CD4-positive, alpha-beta T cell treated with Interleukin-1 beta for 1 hour (primary cell): Measurements from ENCODE around the gene GDF15.
A peak's percentile ranks its signal among the peaks of the same experiment; 100 is the strongest.

Experiments
- DNase-seq, 2 donors: peaks; one replicate each; pipeline ENCODE4 v3.0.0-alpha.2; 2020 to 2022

GDF15 gene

GRCh38 chr19:18420930-18421329 lies 35.0 kb downstream of the GDF15 start:
- no peak for DNase-seq

DNA sequence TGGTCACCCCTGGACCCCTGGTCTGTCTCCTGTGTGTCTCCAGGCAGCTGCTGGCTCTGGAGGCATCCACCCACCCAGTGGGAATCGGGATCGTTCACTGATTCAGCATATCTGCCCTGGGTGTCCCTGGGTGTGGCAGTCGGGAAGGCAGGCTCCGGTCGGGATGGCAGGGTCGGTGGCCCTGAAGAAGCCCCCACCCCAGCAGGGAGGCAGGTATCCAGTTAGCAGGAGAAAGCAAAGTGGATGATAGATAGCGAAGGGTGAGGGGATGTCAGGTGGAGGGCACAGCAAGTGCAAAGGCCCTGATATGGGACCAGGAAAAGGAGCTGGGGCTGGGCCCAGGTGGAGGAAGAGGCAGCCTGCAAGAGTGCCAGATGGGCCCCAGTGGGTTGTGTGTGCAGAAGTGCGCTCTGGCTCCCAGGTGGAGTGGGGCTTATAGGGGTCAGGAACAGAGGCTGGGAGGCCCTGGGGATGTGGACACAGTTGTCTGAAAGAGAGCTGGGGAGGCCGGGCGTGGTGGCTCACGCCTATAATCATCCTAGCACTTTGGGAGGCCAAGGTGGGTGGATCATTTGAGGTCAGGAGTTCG lies 35.5 kb downstream of the GDF15 start:
- no peak for DNase-seq

DNA sequence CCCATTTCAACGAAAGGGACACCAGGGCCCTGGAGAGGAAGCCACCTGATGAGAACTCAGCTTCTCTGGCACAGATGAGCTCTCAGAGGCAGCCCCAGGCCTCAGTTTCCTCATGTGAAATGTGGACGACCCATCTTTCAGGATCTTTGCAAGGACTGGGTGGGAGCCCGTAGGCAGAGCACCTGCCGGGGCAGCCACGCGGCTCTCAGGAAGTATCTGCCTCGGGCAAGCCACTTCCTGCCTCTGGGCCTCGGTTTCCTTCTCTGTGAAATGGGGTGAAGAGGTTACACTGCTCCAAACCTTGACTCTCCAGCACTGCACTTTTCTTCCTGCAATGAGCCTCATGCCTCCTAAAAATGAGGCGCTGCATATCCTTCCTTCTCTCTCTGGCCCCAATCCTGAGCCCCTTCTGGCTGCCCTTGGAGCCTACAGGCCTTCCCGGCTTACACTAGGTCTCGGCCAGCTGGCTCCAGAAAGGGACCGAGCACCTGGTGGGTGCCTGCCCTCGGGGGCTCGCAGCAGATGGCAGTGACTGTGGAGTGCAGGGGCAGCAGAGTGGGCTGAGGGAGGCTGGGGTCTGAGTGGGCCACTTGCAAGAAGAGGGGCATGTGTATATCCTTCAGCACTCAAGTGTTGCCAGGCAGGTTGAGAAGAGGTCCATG lies 36.7 kb downstream of the GDF15 start:
- peak in 1 of 2 donors; percentile 59 for DNase-seq

GRCh38 chr19:18423258-18424020 lies 37.5 kb downstream of the GDF15 start:
- DNase-seq = no peak

GRCh38 chr19:18424122-18424889 lies 38.3 kb downstream of the GDF15 start:
- no peak for DNase-seq

DNA sequence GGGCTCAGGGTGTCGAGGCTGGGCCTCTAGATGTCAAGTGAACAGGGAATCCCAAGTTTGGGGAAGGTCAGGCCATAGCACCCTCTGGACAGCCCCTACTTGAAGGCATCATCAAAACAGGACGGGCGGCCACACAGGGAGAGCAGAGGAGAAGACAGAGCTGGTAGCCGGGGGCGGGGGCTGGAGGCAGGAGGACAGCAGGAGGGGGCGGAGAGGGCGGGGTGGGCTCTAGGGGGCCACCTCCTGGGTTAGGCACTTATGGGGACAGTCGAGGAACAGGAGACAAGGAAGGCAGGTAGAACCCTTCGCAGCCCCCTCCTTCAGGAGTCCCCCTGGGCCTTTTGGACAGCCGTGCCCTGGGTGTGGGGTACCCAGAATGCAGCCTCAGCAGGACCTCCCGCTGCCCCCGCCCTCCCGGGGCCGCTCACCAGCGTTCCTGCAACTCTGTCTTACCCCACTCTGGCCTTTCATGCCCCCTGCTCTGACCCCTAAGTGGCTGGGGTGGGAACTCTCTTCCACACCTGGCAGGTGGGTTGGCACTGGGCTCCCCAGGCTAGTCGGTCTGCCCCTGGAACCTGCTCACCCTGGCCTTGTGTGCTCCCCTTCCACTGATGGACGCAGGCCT lies 39.0 kb downstream of the GDF15 start:
- DNase-seq = no peak

GRCh38 chr19:18425515-18426415 lies 39.8 kb downstream of the GDF15 start:
- DNase-seq = no peak

DNA sequence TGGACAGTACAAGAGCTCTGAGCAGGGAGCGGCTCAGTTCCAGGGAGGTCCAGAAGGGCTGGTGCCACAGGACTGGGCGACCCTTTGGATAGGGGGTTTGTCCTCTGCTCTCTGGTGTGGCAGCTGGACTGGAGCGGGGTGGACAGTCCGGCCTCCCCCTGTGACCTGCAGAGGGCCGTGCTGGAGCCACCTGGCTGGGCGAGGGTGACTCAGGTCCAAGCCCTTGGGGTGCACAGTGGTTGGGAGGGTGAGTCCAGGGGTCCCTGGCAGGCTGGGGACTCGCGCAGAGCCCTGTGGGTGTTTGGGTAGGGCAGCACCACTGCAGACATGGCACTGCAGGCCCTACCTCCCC lies 40.4 kb downstream of the GDF15 start:
- DNase-seq = no peak

DNA sequence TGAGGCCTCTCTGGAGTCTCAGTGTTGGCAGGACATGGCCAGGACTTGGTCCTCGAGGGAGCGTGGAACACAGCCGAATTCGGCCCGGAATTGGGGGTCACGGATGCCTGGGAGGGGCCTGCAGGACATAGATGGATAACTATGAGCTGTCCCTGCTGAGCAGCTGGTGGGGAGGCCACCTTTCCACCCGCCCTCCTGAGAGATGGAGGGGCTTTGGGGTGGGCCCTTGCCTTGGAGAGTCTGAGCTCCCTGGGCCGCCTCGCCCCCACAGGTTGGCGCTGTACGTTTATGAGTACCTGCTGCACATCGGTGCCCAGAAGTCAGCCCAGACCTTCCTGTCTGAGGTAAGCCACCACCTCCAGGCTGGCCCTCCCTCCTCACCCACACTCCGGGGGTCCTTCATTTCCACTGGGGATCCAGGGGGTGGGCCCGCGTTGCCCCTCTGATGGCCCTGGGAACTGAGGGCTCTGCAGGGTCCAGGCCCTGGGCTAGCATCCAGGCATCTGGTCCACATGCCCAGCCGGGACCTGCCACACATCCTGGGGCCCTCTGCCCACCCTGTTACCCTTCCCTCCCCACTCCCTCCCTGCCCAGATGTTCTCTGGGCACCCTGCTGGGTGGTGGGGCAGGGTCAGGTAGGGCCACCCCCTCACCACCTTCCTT lies 41.3 kb downstream of the GDF15 start:
- no peak for DNase-seq

DNA sequence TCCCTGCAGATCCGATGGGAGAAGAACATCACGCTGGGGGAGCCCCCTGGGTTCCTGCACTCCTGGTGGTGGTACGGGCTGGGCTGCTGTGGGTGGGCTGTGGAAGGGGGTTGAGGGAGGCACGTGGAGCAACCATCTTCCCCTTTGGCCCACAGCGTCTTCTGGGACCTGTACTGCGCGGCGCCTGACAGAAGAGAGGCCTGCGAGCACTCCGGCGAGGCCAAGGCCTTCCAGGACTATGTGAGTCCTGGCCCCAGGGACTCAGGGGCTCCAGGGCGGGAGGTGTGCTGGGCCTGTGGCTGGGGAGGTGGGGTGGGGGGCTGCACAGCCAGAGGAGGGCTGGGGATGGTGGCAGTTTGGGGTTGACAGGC lies 41.8 kb downstream of the GDF15 start:
- no peak for DNase-seq

- no peak for DNase-seq
Observed at GRCh38 chr19:18428173-18428786, 42.3 kb downstream of the GDF15 start.

- DNase-seq = peak; percentile 92 to 93
Observed at GRCh38 chr19:18428787-18429674, 43.1 kb downstream of the GDF15 start.

GRCh38 chr19:18429717-18430416 lies 43.9 kb downstream of the GDF15 start:
- DNase-seq = peak in 1 of 2 donors; percentile 48

DNA sequence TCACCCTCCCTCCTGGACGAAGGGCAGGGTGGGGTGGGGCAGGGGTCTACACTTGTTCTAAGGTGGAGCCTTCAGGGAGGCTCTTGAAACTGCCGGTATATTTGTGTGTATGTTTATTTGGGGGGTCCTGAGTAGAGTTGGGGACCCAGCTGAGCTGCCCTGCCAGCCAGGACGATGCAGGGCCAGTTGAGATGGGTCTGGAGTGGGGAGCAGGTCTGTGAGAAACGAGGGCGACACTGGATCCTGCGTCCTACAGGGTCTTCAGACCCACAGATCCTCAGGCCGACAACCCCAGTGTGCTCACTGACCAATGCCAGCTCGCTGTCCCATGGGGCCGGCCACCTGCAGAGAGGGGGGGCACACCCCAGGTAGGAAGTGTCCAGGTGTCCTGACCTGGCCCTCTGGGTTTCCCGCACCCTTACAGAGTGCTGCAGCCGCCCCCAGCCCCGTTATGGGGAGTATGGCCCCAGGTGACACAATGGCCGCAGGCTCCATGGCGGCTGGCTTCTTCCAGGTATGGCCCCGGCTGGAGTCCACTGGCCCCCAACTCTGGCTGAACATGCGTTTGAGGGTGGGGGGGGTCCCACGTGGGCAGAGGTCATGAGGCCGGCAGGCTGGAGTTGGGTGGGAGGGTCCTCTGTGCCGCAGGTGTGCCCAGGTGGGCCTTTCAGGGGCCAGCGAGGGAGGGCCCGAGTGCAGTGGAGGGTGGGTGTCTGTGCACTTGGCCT lies 44.6 kb downstream of the GDF15 start:
- DNase-seq = no peak

DNA sequence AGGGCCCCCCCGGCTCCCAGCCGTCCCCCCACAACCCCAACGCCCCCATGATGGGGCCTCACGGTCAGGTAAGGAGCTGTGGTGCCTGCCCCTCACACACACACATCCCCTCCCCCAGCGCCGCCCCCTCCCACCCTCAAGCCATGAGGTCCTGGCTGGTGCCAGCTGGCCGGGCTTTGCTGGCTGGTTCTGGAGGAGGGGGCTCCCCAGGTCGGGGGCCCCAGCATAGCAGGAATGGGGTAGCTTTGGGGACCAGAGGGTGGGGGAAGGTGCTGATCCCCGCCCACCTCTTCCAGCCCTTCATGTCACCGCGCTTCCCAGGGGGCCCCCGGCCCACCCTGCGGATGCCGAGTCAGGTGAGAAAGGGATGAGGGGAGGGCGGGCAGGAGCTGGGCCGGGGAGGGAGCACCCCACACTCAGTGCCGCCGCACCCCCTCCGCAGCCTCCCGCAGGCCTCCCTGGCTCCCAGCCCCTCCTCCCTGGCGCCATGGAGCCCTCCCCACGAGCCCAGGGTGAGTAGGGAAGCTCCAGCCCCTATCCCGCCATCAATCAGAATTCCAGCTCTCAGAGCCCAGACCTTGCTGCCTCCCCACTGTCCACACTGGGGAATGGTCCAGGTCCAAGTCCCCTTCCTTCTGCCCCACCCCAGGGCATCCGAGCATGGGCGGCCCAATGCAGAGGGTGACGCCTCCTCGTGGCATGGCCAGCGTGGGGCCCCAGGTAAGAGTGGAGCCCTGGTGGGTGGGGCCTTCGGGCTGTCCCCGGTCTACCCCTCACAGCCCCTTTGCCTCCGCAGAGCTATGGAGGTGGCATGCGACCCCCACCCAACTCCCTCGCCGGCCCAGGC lies 45.6 kb downstream of the GDF15 start:
- DNase-seq = no peak

- DNase-seq = no peak
Observed at GRCh38 chr19:18432275-18433014, 46.5 kb downstream of the GDF15 start.
